Measurements from ENCODE around the gene UNC45A.

GRCh38 chr15:90957791-90958190 lies 22.7 kb downstream of the UNC45A start:
- no peak for TF ChIP-seq CTCF (IDR thresholded peaks at IDR 0.05)
- TF ChIP-seq POLR2AphosphoS5 (IDR thresholded peaks at IDR 0.05): no peak
- no peak for TF ChIP-seq POLR2A (IDR thresholded peaks at IDR 0.05)
